Measurements from ENCODE around the gene CTNNB1.

- TF ChIP-seq EHMT2 (IDR thresholded peaks at IDR 0.05; ENCODE audit: low read depth) (no peak), CTCF (IDR thresholded peaks at IDR 0.05) (no peak), KDM1A (IDR thresholded peaks at IDR 0.05; ENCODE audit: low read depth) (no peak), EP300 (IDR thresholded peaks at IDR 0.05) (no peak), MAZ (IDR thresholded peaks at IDR 0.05; ENCODE audit: borderline replicate concordance, low read depth, low read length) (no peak), CEBPB (IDR thresholded peaks at IDR 0.05) (no peak), RAD21 (conservative IDR thresholded peaks at IDR 0.05 in 1 of 2, IDR thresholded peaks at IDR 0.05 in 1 of 2) (no peak), MAX (IDR thresholded peaks at IDR 0.05) (no peak), CBX2 (IDR thresholded peaks at IDR 0.05; ENCODE audit: borderline replicate concordance, low read depth) (no peak), CHD4 (IDR thresholded peaks at IDR 0.05; ENCODE audit: borderline replicate concordance) (no peak), POLR2A (IDR thresholded peaks at IDR 0.05; ENCODE audit: low read length) (no peak), RNF2 (IDR thresholded peaks at IDR 0.05; ENCODE audit: borderline replicate concordance, low read depth) (no peak), SMC3 (IDR thresholded peaks at IDR 0.05) (no peak)
Observed at GRCh38 chr3:41239587-41239986, 40.3 kb downstream of the CTNNB1 start.

Measured in A549 (cell line).